ENCODE data around the gene ACTR2.

GRCh38 chr2:65293376-65293775 is 65.7 kb downstream of the ACTR2 start:
- TF ChIP-seq CTCF (IDR thresholded peaks at IDR 0.05) (no peak), POLR2A (IDR thresholded peaks at IDR 0.05) (no peak)
